HG03097 (cell line): ENCODE results near the gene DAPK1.

ENCODE experiments used
- ATAC-seq: cut with Tn5 transposase; IDR thresholded peaks from one replicate; pipeline ENCODE4 v1.9.1; 2021; ENCODE audit not compliant: unreplicated experiment, low FRiP score

Gene DAPK1

DNA sequence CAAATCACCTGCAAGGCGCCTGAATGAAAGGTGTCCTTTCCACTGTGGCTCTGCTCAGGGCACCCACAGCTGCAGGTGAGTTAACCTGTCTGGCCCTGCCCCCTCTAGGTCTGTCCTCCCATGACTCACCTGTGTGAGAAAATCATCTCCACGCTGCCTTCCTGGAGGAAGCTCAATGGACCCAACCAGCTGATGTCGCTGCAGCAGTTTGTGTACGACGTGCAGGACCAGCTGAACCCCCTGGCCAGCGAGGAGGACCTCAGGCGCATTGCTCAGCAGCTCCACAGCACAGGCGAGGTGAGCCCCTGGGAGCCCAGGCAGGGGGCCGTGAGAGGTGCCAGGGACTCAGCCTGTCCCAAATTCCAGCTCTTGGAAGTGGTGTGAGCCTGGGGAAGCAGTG is 205.3 kb downstream of the DAPK1 start:
- ATAC-seq: no peak

DNA sequence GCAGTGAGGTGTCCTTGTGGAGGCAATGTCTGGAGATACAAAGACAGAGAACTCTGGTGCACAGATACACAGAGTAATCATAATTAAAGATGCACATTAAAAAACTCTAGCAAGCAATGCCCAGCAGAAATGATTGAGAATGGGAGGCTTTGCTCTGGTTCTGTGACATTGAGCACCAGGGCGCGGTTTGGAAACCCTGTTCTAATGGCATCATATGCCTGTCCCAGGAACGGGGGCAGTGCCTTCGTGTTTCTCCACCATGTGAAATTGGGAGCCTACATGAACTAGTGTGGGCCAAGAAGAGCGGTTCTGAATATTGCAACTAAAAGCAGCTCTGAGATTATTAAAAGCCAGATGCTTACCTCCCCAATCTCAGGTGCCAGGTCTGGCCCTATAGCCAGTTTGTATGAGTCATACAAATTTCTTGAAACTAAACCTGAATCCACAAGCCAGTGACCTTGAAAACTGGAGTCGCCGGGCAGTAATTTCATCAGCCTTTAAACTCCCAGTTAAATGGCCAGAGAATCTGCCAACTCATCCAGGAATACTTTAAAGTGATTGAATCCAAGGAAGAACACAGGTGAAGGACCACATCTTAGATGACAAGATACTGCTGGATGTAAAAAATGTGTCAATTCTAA is 206.1 kb downstream of the DAPK1 start:
- ATAC-seq: no peak

DNA sequence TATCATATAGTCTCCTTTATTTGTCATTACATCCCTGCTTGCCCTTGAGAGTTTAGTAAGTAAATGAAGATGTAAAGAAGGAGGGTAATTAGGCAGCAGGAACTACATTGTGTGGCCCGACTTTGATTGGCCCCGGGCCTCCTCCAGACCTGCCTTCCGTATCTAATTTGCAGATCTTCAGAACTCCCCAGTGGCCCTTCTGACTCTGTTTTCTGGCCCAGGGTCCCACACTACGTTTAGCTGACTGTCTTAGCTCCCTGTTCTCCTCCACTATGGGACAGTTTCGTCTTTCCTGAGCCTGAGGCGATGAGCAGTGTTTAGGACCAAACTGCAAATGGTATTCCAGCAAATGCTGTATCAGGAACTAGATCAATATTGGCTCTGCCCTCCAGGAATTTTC is 206.7 kb downstream of the DAPK1 start:
- no peak for ATAC-seq

DNA sequence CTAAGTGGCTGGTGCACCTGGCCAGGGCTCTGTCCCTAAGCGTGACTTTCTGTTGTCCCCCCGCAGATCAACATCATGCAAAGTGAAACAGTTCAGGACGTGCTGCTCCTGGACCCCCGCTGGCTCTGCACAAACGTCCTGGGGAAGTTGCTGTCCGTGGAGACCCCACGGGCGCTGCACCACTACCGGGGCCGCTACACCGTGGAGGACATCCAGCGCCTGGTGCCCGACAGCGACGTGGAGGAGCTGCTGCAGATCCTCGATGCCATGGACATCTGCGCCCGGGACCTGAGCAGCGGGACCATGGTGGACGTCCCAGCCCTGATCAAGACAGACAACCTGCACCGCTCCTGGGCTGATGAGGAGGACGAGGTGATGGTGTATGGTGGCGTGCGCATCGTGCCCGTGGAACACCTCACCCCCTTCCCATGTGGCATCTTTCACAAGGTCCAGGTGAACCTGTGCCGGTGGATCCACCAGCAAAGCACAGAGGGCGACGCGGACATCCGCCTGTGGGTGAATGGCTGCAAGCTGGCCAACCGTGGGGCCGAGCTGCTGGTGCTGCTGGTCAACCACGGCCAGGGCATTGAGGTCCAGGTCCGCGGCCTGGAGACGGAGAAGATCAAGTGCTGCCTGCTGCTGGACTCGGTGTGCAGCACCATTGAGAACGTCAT is 208.5 kb downstream of the DAPK1 start:
- ATAC-seq: no peak

DNA sequence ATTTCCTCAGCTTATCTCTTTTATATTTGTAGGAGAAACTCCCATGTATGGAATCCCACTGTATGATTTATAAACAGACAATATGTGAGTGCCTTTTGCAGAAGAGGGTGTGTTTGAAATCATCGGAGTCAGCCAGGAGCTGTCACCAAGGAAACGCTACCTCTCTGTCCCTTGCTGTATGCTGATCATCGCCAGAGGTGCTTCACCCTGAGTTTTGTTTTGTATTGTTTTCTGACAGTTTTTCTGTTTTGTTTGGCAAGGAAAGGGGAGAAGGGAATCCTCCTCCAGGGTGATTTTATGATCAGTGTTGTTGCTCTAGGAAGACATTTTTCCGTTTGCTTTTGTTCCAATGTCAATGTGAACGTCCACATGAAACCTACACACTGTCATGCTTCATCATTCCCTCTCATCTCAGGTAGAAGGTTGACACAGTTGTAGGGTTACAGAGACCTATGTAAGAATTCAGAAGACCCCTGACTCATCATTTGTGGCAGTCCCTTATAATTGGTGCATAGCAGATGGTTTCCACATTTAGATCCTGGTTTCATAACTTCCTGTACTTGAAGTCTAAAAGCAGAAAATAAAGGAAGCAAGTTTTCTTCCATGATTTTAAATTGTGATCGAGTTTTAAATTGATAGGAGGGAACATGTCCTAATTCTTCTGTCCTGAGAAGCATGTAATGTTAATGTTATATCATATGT is 210.3 kb downstream of the DAPK1 start:
- no peak for ATAC-seq

DNA sequence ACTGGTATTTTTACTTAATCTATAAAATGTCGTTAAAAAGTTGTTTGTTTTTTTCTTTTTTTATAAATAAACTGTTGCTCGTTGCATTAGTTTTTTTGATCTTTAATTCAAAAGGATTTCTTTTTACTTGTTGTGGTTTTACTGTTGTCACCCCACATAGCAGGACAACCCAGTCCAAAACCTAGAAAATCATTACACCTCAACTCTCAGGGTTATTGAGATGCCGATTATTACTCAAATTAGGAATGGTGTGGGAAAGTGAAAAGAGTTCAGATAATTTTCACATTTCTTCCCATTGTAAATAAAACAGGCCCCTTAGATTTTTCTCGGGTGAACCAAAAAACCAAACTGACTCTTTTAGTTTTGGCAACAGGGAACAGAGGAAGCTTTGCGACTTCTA is 210.9 kb downstream of the DAPK1 start:
- no peak for ATAC-seq

DNA sequence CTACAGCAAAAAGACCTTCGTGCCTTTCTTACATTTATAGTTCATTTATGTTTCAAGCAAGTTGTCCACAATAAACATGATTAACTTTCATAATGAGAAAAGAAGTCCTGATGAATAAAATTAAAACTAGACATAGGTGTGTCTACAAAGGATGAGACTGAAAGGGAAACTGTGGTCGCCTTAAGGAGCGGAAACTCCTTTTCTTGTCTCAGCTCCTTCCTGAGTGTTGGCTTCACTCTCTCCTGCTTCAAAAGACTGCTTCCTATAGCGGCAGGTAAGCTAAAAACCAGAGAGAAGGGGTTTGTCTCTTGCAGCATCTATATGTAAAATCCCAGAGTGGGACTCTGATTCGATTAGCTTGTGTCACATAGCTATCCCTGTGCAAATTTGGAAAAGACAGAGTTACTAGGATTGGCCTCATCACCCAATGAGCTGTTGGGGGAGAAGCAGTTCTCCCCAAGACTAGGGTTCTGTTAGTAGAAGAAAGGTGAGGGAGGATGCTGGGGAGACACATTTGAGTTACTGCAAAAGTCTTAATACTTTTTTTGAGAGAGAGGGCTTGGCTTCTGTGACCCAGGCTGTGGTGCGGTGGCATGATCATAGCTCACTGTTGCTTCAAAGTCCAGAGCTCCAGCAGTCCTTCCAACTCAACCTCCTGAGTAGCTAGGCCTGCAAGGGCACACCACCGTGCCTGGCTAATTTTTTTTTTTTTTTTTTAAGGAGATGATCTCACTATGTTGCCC is 211.5 kb downstream of the DAPK1 start:
- no peak for ATAC-seq

DNA sequence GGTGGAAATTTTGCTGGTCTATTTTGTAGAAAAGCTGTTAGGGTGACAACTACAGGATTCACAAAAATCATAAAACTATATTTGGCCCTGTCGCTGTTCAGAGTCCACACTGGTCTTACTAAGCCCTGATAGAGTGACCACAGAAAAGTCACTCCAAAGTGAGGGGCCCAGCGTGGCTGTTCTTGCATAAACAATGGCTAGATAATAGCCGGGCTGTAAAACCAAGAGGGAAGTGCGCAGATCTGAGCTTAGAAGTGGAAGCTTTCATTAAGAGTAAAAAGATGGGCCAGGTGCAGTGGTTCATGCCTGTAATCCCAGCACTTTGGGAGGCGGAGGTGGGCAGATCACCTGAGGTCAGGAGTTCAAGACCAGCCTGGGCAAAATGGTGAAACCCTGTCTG is 212.8 kb downstream of the DAPK1 start:
- ATAC-seq: no peak

DNA sequence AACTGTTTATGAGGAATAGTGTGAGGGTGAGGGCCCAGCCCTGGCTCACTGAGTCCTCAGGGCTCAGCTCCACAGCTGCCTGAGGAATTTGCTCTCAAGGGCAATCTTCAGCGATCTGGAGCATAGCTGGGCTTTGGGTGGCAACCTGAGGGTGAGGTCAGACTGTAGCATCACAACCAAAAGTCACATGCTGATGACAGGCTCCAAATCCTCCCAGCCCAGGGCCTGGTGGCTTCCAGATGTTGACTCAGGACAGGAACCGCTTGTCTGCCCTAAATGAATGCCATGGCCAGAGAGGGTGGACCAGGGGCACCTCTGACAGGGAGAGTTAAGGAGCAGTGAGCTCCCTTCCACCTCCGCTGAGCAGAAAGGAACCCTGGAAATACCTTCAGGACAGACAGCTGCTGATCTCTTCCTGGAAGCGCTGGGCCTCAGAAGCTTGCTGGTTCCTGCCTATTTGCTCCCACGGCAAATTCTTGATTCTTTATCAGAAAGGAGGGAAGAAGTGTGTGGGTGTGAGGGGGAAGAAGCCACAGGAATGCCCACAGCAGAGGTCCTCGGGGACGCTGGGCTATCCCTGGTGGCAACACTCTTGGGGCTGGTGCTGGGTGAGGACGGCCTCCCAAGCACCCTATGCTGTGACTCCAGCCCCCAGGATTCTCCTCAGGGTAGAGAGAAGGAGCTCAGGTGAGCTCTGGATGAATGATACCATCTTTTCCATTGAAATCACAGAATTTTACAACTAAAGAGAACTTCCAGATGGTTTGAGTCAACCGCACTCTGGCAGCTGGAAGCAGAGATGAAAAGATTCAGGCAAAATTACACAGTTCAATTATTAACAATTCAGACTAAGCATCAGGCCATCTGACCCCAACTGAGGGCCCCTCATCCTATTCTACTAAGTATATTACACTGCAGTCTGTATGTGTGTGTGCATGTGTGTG is 214.5 kb downstream of the DAPK1 start:
- no peak for ATAC-seq

DNA sequence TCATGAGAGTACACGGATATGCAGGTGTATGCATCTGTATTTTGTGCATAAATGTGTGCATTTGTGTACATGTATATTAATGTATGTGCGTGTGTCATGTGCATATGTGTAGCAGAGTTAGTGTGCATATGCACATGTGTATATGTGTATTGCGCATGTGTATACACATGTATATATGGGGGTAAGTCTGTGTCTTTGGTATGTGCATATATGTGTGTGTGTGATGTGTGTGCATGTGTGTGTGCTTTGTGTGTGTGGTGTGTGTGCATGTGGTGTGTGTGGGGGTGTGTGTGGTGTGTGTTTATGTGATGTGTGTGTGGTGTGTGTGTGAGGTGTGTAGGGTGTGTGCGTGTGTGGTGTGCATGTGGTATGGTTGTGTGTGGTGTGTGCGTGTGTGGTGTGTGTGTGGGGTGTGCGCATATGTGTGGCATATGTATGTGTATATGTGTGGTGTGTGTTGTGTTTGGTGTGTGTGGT is 215.2 kb downstream of the DAPK1 start:
- no peak for ATAC-seq

DNA sequence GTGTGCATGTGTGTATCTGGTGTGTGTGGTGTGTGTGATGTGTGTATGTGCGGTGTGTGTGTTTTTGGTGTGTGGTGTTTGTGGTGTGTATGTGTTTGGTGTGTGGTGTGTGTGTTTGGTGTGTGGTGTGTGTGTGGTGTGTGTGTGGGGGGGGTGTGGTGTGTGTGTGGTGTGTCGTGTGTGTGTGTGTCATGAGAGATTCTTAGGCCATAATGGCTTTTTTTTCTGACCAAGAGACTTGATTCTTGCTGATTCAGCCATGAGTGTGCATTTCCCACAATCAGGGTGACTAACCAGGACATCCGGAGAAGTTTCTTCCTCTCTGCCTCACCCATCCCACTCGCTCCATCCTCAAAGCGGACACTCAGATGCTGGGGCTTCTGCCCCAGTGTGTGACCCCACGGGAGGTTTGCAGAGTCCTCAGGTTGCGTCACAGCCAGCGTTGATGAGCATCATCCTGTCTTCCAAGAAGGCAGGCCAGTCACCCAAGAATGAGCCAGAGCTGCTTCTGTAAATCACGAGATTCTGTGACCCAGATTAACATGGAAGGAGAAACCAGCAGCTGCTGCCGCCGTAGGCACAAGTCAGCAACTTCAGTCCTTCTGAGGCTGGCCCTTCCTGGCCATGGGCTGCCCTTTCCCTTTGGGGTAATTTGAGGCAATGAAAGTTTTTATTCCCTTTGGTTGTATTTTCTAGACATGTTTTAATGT is 215.8 kb downstream of the DAPK1 start:
- no peak for ATAC-seq

DNA sequence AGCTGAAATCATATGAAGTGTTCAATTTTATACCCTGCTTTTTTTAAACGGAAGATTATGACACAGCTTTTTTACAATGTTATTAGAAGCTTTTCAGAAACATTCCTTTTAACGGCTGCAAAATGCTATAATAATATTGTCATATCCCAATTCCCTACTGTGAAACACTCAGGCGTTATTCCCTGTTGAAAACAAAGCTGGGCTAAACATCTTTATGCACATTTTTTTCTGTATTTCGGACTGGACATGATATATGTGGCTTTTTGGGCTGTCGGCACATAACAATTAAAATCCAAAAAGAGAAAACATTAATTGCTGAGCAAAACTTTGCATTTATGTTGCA is 216.3 kb downstream of the DAPK1 start:
- ATAC-seq: no peak

DNA sequence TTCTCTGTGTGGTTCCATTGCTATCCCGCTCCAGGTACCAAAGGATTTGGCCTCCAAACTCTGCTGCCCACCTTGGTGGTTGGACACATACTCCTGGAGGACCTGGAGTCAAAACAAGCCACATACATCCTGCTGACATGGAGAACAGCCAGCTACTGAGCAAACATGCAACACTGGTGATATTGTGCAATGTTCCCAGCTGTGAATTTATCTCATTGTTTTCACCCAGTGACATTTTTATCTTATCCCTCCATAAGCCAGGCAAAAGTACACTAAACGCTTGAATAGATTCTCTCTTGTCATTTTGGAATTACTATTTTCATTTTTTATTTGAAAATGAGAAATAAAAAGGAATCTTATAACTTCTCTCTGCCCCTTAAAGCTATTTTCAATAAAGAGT is 217.2 kb downstream of the DAPK1 start:
- no peak for ATAC-seq

DNA sequence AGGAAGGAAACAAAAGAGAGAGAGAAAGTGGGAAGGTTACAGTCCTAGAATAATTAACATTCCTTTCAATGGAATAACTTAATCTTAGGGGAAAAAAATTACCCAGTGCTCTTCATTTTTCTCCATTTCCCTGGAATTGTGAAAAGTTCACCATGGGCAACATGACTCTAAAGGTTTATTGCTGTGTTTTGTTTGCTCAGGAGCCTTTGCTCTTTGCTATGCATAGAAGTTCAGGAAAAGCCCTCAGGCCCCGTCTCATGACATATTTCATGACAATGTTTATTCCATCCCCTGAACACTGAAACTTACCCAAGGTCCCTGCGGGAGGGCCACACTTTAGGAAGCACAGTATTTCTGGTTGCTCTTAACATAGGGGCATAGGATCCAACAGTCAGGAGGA is 218.5 kb downstream of the DAPK1 start:
- ATAC-seq: no peak

DNA sequence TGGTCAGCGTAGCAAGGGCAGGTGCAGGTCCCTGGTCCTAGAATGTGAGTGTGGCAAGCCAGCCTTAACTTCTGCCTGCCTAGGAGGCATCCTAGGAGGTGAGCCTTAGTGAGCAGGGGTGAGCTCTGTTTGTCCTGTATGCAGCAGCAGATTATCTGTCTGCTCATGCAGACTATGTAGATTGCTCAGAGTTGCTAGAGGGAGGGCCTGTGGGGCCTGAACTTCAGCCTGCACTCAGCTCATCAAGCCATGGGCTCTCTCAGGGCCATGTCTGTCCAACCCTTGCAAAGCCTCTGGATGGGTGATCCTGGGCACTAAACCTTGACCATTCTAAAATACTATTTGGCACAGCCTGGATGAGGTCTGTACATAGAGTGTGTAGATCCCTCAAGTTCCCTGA is 219.8 kb downstream of the DAPK1 start:
- no peak for ATAC-seq

DNA sequence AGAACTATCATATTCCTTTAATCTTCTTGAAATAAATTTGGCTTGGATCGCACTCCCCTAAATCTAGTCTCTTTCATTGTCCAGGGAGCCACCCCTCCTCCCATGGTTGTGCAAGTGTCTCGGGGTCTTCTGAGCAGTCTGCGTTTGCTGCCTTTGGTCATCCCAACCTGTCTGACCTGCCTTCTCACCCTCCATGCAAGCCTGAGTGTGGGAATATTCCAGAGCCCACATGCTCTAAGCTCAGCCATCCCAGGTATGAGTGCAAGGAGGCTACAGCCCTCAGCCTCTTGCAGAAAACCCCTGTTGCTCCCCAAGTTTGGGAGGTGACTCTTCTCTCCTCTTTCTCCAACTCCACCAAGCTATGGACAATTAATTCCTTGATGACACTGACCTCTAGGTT is 220.6 kb downstream of the DAPK1 start:
- ATAC-seq: no peak

DNA sequence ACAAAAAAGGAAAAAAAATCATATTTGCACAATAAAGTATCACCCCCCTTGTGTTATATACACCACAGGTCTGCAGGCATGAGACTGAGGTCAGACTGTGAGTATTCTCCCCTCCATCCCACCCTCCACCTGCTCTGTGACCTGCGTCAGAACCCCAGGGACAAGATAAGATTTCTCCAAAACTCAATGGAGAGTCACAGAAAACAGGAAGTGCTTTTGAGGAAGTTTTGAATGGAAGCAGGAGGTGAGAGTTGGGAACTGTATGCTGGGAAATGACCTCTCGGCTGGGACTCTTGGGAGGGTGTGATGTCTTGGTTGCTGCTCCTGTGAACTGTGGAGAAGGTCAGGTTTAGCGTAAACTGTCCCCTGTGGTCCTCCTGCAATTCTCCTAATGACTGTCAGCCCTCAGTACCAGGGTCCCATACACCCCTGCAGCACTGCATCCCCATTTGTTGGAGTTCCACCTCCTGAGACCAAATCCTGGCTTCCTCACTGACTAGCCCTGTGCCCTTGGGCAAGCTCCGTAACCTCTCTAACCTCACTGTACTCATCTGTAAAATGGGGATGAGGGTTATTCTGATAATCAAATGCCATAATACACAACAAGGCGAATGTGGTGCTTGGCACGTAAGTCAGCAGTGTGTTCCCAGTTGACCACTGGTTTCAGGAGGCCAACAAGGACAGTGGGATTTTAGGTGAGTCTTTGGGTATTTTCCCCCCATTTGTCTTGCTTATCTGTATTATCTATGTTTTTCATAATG is 221.4 kb downstream of the DAPK1 start:
- no peak for ATAC-seq

DNA sequence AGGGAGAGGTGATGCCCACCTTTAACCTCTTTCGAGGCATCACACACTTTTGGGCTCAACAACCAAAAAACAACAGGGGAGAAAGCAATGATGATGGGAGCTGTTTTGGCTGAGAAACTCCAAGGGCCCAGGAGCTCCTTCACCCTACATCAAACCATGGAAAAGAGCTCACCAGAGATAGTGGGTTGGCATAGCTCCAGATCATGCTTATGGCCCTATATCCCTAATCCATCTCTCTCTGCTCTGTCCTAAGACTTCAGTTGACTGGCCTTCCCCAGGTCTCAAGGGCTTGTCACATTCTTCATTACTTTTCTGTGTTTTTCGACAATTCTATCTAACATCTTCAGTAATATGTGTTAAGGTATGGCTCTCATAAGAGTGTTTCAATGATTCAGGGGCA is 222.5 kb downstream of the DAPK1 start:
- ATAC-seq: no peak
